ENCODE data around the gene OTOG. TPM values are rescaled to one million over a fixed set of nuclear protein-coding genes. Genes with fewer than 3 reads are reported as not detected.
A peak's percentile ranks its signal among the peaks of the same experiment; 100 is the strongest.

Gene OTOG
- total RNA-seq, 1 donor from 2014 or later = not detected

DNA sequence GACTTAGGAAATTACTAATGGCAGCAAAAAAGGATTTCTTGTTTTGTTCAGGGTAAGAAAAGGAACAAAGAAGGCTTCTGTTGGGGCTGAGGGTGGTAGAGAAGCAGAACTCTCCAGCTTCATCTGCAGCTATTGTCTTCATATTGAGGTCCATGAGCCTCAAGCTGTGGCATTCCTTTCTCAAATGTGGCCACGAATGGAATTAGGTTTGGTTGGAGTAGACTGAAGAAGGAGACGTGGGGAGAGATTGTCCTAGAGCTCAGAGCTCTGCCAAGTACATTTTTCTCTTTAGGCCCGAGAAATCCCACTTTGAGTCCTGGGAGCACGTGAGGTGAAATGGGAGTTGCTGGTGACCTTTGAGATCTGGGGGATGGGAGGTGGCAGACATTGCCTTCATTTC, 146.5 kb downstream of the OTOG start:
- intact Hi-C loops (cut with DNase I) = no loop called here
- ATAC-seq (no peak), DNase-seq (ENCODE audit: low spot score) (no peak)

- intact Hi-C loops (cut with DNase I) = no loop called here
- no peak for DNase-seq (ENCODE audit: low spot score)
- ATAC-seq = peak; percentile 14
Observed at GRCh38 chr11:17694494-17695110, 147.5 kb downstream of the OTOG start.

- ATAC-seq (no peak), DNase-seq (ENCODE audit: low spot score) (no peak)
- intact Hi-C loops (cut with DNase I) = no loop called here
Observed at GRCh38 chr11:17695454-17696441, 148.7 kb downstream of the OTOG start.

DNA sequence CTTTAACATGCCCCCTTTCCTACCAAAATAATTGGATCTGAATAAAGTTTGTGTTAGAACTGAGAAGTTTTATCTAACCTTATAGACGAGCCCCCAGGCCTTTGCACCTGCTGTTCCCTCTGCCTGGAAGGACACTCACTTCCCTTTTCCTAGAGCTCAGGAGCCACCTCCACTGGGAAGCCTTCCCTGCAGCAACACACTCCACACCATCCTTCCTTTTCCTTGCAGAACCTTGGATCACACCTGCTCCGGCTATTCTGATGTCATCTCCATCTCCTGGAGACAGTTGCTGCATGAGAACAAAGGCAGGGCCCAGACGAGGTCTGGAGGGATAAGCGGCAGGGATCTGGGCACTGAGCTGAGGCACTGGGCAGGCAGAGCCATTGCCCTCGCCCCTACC, 149.7 kb downstream of the OTOG start:
- ATAC-seq (no peak), DNase-seq (ENCODE audit: low spot score) (no peak)
- intact Hi-C loops (cut with DNase I) = no loop called here

Other genes starting within 250 kb of the OTOG start
- 2.1 TPM for gene NCR3LG1, start 195.5 kb upstream of the OTOG start, total RNA-seq
- gene KCNJ11, start 158.6 kb upstream of the OTOG start, total RNA-seq = 6.6 TPM
- 8.2 TPM for gene ABCC8, start 70.4 kb upstream of the OTOG start, total RNA-seq
- gene USH1C, start 2.8 kb upstream of the OTOG start, total RNA-seq = not detected
- not detected for gene MYOD1, start 172.3 kb downstream of the OTOG start, total RNA-seq
- gene KCNC1, start 187.5 kb downstream of the OTOG start, total RNA-seq = not detected

All from sciatic nerve (tissue), 2 donors.